Caco-2 (cell line): ENCODE data around the gene LARP4B. TPM values are rescaled to one million over a fixed set of nuclear protein-coding genes. Genes with fewer than 3 reads are reported as not detected.

Source experiments
- BruUV-seq: library from RNA; stranded (reverse); fragments of 400-500 nt; replicated peaks from 2 replicates; lab custom pipeline; 2021; lab: Mats Ljungman, UMichigan
- CTCF ChIA-PET: fragments of 300-600 bp; sonication (Branson Sonifier 250); formaldehyde crosslinking; loops from one replicate; lab custom pipeline; 2022; ENCODE audit warnings: antibody characterized with exemption; lab: Charles Lee
- POLR2A ChIA-PET: fragments of 300-600 bp; sonication (Branson Sonifier 250); formaldehyde crosslinking; loops from one replicate; lab custom pipeline; 2022; ENCODE audit warnings: antibody characterized with exemption; lab: Charles Lee
- DNase-seq, 2 experiments: peaks; one replicate each; pipeline versions ENCODE4 v3.0.0 to v3.0.0-alpha.2; 2020 to 2022
- H3K27me3 ChIP-seq: replicated peaks from 2 replicates; pipeline ENCODE4 v1.6.0; 2011; ENCODE audit warnings: low read length; ENCODE audit not compliant: control insufficient read depth, insufficient read depth
- H3K36me3 ChIP-seq: 2 replicates; pipeline ENCODE4 v1.5.1; 2011; ENCODE audit warnings: low read length; ENCODE audit not compliant: control insufficient read depth, insufficient read depth
- H3K4me1 ChIP-seq: fragments of 250-450 bp; sonication (Bioruptor Pico); 2 replicates; pipeline ENCODE4 v1.5.1; 2020; ENCODE audit warnings: mild to moderate bottlenecking
- H3K4me3 ChIP-seq: 2 replicates; pipeline ENCODE4 v1.5.1; 2011; ENCODE audit warnings: low read depth, mild to moderate bottlenecking, control low read depth, low read length
- H3K9me3 ChIP-seq: fragments of 250-450 bp; sonication (Bioruptor Pico); 2 replicates; pipeline ENCODE4 v1.5.1; 2020; ENCODE audit warnings: mild to moderate bottlenecking, moderate library complexity
- H3K27ac Mint-ChIP-seq: one replicate; pipeline ENCODE4 v1.8.0; 2022; ENCODE audit warnings: mixed read lengths; ENCODE audit not compliant: unreplicated experiment
- H3K27me3 Mint-ChIP-seq: one replicate; pipeline ENCODE4 v1.8.0; 2022; ENCODE audit warnings: mixed read lengths; ENCODE audit not compliant: insufficient read depth, unreplicated experiment
- H3K36me3 Mint-ChIP-seq: one replicate; pipeline ENCODE4 v1.8.0; 2022; ENCODE audit warnings: mild to moderate bottlenecking, mixed read lengths; ENCODE audit not compliant: insufficient read depth, unreplicated experiment
- H3K4me1 Mint-ChIP-seq: one replicate; pipeline ENCODE4 v1.8.0; 2022; ENCODE audit warnings: low read depth, mixed read lengths; ENCODE audit not compliant: unreplicated experiment
- H3K4me3 Mint-ChIP-seq: one replicate; pipeline ENCODE4 v1.8.0; 2022; ENCODE audit warnings: mild to moderate bottlenecking, moderate library complexity, mixed read lengths; ENCODE audit not compliant: unreplicated experiment
- H3K9me3 Mint-ChIP-seq: one replicate; pipeline ENCODE4 v1.8.0; 2022; ENCODE audit warnings: mixed read lengths; ENCODE audit not compliant: unreplicated experiment
- intact Hi-C: fragments of 100-400 bp; cut with micrococcal nuclease; formaldehyde crosslinking; loops from one replicate; pipeline ENCODE4 v1.10.0; 2022; ENCODE audit not compliant: unreplicated experiment
- total RNA-seq: library from RNA; stranded (reverse); gene quantifications from 2 replicates; pipeline ENCODE4 v1.2.3, GENCODE V29; 2022
- TF ChIP-seq, protein P1 (sequence below), 2 experiments: fragments of 200-600 bp in 1 of 2; IDR thresholded peaks; 1 replicate in 1 of 2; 2 replicates in 1 of 2; pipeline versions ENCODE4 v1.5.1 to v1.8.0; 2011 to 2022; ENCODE audit warnings: antibody characterized with exemption in 1 of 2, control low read depth in 1 of 2, inconsistent platforms in 1 of 2, low read depth in 1 of 2, low read length in 1 of 2, mild to moderate bottlenecking in 1 of 2, moderate library complexity in 1 of 2; ENCODE audit not compliant: insufficient read depth in 1 of 2, severe bottlenecking in 1 of 2, unreplicated experiment in 1 of 2

Gene LARP4B
- total RNA-seq, 1 experiment from 2014 or later = 235 TPM

GRCh38 chr10:948347-948746 is 16.8 kb upstream of the LARP4B start:
- Mint-ChIP-seq H3K36me3 (no peaks in the 10 kb centered on the region), H3K4me3 (no peak overlapping the region), H3K9me3 (no peaks in the 10 kb centered on the region), H3K27ac (no peak overlapping the region), H3K27me3 (no peaks in the 10 kb centered on the region), H3K4me1 (no peaks in the 10 kb centered on the region)
- Histone ChIP-seq H3K27me3 (no peaks in the 10 kb centered on the region), H3K9me3 (no peaks in the 10 kb centered on the region), H3K4me3 (no peak overlapping the region), H3K4me1 (no peaks in the 10 kb centered on the region), H3K36me3 (no peaks in the 10 kb centered on the region)
- ChIA-PET CTCF (no interaction called here), POLR2A (no interaction called here)
- intact Hi-C loops = no loop called here
- TF ChIP-seq, protein P1, sequence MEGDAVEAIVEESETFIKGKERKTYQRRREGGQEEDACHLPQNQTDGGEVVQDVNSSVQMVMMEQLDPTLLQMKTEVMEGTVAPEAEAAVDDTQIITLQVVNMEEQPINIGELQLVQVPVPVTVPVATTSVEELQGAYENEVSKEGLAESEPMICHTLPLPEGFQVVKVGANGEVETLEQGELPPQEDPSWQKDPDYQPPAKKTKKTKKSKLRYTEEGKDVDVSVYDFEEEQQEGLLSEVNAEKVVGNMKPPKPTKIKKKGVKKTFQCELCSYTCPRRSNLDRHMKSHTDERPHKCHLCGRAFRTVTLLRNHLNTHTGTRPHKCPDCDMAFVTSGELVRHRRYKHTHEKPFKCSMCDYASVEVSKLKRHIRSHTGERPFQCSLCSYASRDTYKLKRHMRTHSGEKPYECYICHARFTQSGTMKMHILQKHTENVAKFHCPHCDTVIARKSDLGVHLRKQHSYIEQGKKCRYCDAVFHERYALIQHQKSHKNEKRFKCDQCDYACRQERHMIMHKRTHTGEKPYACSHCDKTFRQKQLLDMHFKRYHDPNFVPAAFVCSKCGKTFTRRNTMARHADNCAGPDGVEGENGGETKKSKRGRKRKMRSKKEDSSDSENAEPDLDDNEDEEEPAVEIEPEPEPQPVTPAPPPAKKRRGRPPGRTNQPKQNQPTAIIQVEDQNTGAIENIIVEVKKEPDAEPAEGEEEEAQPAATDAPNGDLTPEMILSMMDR (IDR thresholded peaks at IDR 0.05; ENCODE audit: insufficient read depth in 1 of 2, low read depth in 1 of 2, low read length in 1 of 2, severe bottlenecking in 1 of 2, unreplicated experiment in 1 of 2) = no peak
- BruUV-seq = no TSS peak
- DNase-seq = no peak

DNA sequence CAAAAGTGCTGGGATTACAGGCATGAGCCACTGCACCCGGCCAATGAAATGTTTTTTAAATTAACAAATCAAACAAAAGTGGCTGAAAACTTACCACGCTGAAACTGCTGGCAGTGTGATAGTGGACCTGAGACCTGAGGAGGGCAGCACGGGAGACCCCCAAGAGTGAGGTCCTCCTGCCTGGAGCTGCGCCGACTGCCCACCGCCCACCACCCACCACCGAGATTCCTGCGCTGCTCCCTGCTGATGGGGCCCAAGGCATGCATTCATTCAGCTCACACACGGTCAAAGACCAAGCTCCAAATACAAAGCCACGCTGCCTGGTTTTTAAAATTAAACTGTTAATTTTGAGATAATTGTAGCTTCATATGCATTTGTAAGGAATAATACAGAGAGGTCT is 16.4 kb upstream of the LARP4B start:
- H3K9me3 Mint-ChIP-seq = no peaks in the 10 kb centered on the region
- no TSS peak for BruUV-seq
- Histone ChIP-seq H3K27me3 (no peaks in the 10 kb centered on the region), H3K4me3 (no peak overlapping the region), H3K36me3 (no peaks in the 10 kb centered on the region), H3K4me1 (no peaks in the 10 kb centered on the region), H3K9me3 (no peaks in the 10 kb centered on the region)
- H3K27ac Mint-ChIP-seq = no peak overlapping the region
- CTCF ChIA-PET = no interaction called here
- intact Hi-C loops = no loop called here
- TF ChIP-seq, protein P1 (IDR thresholded peaks at IDR 0.05; ENCODE audit: insufficient read depth in 1 of 2, low read depth in 1 of 2, low read length in 1 of 2, severe bottlenecking in 1 of 2, unreplicated experiment in 1 of 2) = no peak
- H3K4me1 Mint-ChIP-seq = no peaks in the 10 kb centered on the region
- no peaks in the 10 kb centered on the region for H3K27me3 Mint-ChIP-seq
- DNase-seq = no peak
- no peak overlapping the region for H3K4me3 Mint-ChIP-seq
- no peaks in the 10 kb centered on the region for H3K36me3 Mint-ChIP-seq
- POLR2A ChIA-PET = no interaction called here

- H3K4me1 ChIP-seq = no peaks in the 10 kb centered on the region
- no peaks in the 10 kb centered on the region for H3K36me3 ChIP-seq
- ChIA-PET POLR2A (no interaction called here), CTCF (no interaction called here)
- no peak overlapping the region for H3K4me3 Mint-ChIP-seq
- no peaks in the 10 kb centered on the region for H3K27me3 ChIP-seq
- no peaks in the 10 kb centered on the region for H3K4me1 Mint-ChIP-seq
- intact Hi-C loops = no loop called here
- no peak for DNase-seq
- BruUV-seq = no TSS peak
- no peaks in the 10 kb centered on the region for H3K36me3 Mint-ChIP-seq
- TF ChIP-seq, protein P1 (IDR thresholded peaks at IDR 0.05; ENCODE audit: insufficient read depth in 1 of 2, low read depth in 1 of 2, low read length in 1 of 2, severe bottlenecking in 1 of 2, unreplicated experiment in 1 of 2) = no peak
- no peak overlapping the region for H3K4me3 ChIP-seq
- H3K9me3 Mint-ChIP-seq = no peaks in the 10 kb centered on the region
- no peak overlapping the region for H3K27ac Mint-ChIP-seq
- no peaks in the 10 kb centered on the region for H3K9me3 ChIP-seq
- no peaks in the 10 kb centered on the region for H3K27me3 Mint-ChIP-seq
Measured at GRCh38 chr10:947051-947450, 15.5 kb upstream of the LARP4B start.
